GM19240 (cell line): ENCODE results near the gene SEC14L3.

Experiments
- DNase-seq: peaks from one replicate; pipeline ENCODE4 v3.0.0; 2011; ENCODE audit warnings: low spot score; ENCODE audit not compliant: insufficient read length

The SEC14L3 gene

DNA sequence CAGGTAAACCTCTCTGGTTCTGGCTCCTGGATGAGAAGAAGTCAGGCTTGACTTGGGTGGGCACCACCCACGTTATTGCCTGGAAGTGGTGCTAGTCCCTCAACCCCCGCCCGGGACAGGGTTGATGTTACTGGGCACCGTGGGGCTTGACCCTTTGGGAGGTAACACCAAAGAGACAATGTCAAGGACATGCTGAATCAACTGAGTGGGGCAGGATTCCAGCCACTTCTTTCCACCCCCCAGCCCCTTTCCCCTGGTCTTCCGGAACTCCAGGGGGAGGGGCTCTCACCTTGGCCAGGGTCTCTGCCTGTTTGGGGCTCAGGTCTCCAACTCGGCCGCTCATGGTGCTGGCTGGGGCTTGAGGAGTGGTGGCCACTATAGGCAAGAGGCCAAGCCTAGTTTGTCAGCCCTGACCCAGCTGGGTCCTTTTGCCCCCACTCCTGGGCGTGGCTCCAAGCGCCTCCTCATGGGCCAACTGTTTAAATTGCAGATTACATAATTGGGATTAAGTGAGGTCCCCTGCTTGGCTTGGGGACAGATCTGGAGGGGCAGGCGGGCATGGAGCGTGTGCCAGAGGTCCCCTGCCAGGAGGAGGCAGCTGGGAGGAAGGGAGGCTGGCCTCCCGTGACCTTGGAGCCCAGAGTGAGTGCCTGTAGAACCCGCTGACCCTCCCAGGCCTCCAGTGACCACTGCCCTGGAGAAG is at the start of gene SEC14L3:
TSS of gene SEC14L3 (minus strand) at position 402 of the 703 bp plus-strand sequence. CDS start at position 343, 59 bp downstream.
- DNase-seq: no peak

DNA sequence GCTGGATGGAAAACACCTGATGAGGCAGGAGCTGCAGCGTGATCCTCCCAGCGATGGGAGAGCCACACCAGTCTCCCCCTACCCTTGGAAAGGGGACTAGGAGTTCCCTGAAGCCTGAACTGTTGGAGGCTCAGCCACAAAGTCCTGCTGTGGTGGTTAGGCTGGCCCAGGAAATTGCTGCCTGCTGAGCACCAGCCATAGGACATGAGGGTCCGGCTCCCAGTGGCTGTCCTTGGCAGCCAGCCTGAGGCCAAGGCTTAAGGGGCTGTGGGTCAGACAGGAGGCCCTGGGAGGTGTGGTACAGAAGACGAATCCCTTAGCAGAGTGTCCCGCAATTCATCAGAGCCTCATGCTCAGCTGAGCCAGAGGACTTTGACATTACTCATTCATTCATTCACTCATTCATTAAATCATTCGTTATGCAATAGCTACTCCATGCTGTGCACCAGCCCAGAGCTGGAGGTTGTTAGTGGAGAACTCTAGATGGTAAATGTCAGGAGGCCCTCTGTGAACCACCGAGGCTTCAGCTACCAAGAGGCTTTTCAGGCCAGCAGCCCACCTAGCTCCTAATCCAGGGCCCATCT is 48.1 kb upstream of the SEC14L3 start:
- no peak for DNase-seq

GRCh38 chr22:30516731-30517130 is 44.9 kb upstream of the SEC14L3 start:
- DNase-seq: no peak

DNA sequence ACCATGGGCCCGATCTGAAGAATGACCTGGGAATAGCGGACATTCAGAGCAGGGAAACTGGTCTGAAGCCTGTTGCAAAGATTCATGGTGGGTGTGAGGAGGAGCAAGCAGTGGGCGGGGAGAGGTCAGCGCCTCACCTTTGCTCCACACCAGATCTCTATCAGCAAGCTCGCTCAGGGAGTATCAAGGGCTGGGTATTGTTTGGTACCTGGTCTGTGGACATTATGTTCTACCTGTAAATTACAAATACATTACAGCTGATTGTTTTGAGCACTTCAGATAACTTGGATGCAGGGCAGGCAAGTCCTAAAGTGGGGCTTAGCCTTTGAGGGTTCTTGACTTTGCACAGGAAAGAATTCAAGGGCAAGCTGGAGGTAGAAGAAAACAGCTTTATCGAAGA is 44.5 kb upstream of the SEC14L3 start:
- no peak for DNase-seq

DNA sequence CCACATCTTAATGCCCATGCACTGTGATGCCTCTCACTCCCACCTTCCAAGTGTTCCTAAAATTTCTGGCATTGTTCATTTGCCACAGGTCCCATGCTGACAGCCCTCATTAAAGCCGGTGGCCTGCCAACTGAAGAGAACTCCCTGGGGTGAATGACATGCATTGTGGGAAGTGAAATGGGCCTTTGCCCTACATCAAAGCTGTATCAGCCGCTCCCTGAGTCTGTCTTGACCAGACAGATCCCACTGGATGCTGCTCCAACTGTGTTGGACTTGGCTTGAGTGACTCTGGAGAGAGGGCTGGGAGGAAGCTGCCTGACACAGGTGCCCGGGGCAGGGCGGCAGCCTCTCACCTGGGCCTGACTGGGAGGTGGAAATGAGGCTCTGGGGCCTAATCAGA is 42.4 kb upstream of the SEC14L3 start:
- DNase-seq: no peak

- DNase-seq: no peak
Measured at GRCh38 chr22:30513462-30513861, 41.6 kb upstream of the SEC14L3 start.

- no peak for DNase-seq
Measured at GRCh38 chr22:30511911-30512310, 40.1 kb upstream of the SEC14L3 start.

GRCh38 chr22:30511109-30511508 is 39.3 kb upstream of the SEC14L3 start:
- no peak for DNase-seq

DNA sequence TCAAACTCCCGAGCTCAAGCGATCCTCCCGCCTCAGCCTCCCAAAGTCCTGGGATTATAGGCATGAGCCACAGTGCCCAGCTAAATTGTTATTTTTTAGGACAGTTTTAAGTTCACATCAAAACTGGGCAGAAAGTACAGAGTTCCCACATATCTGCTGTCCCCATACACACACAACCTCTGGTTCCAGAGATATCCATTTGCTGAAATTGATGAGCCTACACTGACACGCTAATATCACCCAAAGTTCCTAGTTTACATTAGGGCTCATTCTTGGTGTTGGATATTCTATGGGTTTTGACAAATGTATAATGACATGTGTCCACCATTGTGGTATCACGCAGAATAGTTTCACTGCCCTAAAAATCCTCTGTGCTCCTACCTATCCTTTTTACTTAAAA is 36.4 kb upstream of the SEC14L3 start:
- no peak for DNase-seq

GRCh38 chr22:30507670-30508069 is 35.9 kb upstream of the SEC14L3 start:
- DNase-seq: no peak

- DNase-seq: no peak
Measured at GRCh38 chr22:30506507-30506968, 34.7 kb upstream of the SEC14L3 start.

DNA sequence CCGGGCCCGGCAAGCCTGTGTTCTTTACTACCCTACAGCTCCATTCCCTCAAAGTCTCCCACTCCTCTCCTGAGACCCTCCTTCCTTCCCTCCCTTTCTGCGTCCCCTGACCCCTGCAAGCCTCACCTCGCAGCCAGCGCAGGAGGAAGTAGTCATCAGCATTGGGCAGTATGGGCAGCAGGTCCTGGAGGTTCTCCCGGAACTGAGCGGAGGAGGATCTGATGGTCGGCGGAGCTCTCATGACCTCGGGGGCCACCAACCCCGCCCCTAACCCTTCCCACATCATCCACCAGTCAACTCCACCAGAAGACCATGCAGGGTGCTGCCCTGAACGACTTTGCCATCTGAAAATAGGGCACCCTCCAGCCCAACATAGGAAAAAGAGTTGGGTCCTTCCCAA is 31.7 kb upstream of the SEC14L3 start:
- DNase-seq: no peak

GRCh38 chr22:30502911-30503310 is 31.1 kb upstream of the SEC14L3 start:
- DNase-seq: no peak

DNA sequence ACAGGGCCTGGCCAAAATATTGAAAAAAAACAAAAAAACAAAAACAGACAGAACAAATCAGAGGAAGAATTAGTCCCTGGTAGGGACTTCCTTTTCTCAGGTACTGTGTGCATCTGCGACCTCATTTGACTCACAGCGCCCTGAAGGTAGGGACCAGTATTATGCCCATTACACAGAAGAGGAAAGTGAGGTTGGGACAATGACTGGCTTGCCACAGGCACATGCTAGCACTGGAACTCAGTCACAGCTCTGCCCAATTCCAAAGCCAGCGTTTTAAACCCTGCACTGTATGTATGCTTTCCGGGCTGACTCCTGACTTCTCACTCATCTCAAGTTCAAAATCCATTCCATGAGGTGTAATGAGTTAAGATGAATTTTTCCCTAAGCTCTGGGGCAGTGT is 30.3 kb upstream of the SEC14L3 start:
- no peak for DNase-seq

- no peak for DNase-seq
Measured at GRCh38 chr22:30500628-30501027, 28.8 kb upstream of the SEC14L3 start.

DNA sequence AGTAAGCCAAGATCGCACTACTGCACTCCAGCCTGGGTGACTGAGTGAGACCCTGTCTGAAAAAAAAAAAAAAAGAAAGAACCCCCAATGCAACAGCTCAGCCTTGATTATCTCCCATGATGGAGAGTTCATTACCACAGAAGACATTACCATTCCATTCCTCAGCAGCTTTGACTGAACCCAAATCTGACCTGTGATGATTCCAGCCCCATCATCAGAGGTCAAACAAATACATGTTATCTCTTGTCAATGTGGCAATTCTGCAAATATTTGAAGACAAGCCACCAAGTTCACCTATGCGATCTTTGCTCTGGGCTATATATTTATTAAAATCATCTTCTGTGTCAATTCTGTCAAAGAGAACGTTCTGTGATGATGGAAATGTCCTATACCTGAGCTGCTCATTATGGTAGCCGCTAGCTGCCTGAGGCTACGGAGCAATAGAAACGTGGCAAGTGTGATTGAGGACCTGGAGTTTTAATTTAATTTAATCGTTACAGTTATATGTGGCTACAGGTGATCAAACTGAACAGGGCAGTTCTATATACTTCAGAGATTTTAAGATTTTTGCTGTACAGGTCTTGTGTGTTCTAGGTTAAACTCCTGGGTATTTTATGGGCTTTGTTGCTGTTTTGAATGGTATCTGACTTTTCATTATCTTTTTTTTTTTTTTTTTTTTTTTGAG is 25.8 kb upstream of the SEC14L3 start:
- DNase-seq: no peak

DNA sequence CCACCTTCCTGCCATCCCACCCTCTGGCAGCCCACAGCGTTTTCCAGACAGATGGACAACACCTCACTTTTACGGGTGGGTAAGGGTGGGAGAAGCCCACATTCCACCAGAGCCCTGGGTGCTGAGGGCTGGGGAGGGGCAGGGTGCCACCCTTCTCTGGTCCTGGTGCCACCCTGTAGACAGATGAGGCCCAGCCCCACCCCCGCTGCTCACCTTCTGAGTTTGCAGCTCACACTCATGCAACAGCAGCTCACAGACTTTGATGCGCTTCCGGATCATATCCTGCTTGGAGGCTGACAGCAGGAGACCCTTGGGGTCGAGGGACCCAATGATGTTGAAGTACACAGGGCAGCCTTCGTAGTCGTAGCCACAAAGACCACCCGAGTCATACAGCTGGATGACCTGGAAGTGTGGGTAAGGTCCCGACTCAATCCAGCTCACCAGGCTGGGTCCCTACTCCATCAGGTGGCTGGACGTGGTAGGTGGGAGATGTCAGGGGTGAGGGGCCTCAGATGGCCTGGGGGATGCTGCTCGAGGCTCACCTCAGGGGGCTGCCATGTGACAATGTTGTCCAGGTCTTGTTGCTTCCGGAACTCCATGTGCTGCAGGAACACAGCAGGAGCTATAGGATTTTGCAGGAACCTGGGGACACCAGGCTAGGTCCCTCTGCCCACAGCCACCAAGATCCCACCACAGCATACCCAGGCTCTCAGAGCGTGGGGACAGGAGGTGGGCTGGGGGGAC is 23.4 kb upstream of the SEC14L3 start:
- DNase-seq: no peak

- no peak for DNase-seq
Measured at GRCh38 chr22:30492144-30492543, 20.3 kb upstream of the SEC14L3 start.

- no peak for DNase-seq
Measured at GRCh38 chr22:30491381-30491780, 19.6 kb upstream of the SEC14L3 start.

GRCh38 chr22:30490399-30490798 is 18.6 kb upstream of the SEC14L3 start:
- no peak for DNase-seq

DNA sequence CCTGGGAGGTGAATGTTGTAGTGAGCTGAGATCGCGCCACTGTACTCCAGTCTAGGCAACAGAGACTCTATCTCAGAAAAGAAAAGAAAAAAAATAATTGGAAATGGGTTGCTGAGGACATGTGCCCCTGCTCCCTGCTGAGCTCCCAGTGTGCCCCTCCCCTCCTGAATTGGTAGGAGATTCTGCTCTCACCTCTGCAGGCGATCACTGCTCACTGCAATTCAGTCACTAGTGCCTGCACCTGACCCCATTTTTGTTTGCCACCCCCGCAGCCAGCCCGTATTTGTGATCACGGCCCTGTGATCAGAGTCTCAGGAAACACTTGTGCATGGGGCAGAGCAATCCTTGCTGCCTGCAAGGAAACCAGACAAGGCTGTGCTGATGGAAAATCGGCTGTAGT is 16.3 kb upstream of the SEC14L3 start:
- DNase-seq: no peak

DNA sequence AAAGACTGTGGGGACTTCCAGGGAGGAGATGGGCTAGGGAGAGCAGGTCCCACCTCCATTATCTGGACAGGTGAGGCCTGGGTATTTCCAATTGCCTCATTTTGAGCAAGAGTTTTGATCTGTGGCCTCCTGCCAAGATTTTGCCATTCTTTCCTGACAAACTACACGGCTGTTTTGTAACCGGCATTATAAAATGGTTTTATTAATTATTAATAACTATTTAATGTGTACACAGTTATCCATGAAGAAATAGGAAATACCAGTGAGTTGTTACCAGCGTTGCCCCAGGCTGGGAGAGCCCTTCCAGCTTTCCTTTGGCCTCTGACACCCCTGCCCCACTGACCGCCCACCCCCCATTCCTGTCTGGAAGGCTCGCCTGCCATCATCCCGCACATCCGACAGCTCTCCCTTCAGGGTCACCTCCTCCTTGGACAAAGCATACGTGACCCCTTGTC is 14.9 kb upstream of the SEC14L3 start:
- DNase-seq: no peak
